Activated CD4-positive, alpha-beta T cell treated with anti-CD3 and anti-CD28 coated beads for 36 hours (primary cell): ENCODE data around the gene ITGA1. TPM values are rescaled to one million over a fixed set of nuclear protein-coding genes. Genes with fewer than 3 reads are reported as not detected.
A peak's percentile ranks its signal among the peaks of the same experiment; 100 is the strongest.

Experiments used
- ATAC-seq: fragments of 200-7000 bp; cut with Tn5 transposase; one replicate; pipeline ENCODE4 v1.10.0; 2021; ENCODE audit warnings: mild to moderate bottlenecking, moderate library complexity
- CTCF ChIA-PET: fragments of 350-600 bp; sonication (Branson Sonifier 250); formaldehyde crosslinking; loops from one replicate; lab custom pipeline; 2021; ENCODE audit warnings: antibody characterized with exemption; lab: Charles Lee
- POLR2A ChIA-PET: fragments of 350-600 bp; sonication (Branson Sonifier 250); formaldehyde crosslinking; loops from one replicate; lab custom pipeline; 2021; ENCODE audit warnings: antibody characterized with exemption, inconsistent platforms; lab: Charles Lee
- DNase-seq: peaks from one replicate; pipeline ENCODE4 v3.0.0-alpha.2; 2020
- H3K27ac Mint-ChIP-seq: one replicate; pipeline ENCODE4 v1.8.0; 2021; ENCODE audit warnings: mixed read lengths
- H3K27me3 Mint-ChIP-seq: one replicate; pipeline ENCODE4 v1.8.0; 2021; ENCODE audit warnings: mixed read lengths
- H3K36me3 Mint-ChIP-seq: one replicate; pipeline ENCODE4 v1.8.0; 2021; ENCODE audit warnings: low read depth, mixed read lengths
- H3K4me1 Mint-ChIP-seq: one replicate; pipeline ENCODE4 v1.8.0; 2021; ENCODE audit warnings: mixed read lengths
- H3K4me3 Mint-ChIP-seq: one replicate; pipeline ENCODE4 v1.8.0; 2021; ENCODE audit warnings: mild to moderate bottlenecking, moderate library complexity, mixed read lengths
- H3K9me3 Mint-ChIP-seq: one replicate; pipeline ENCODE4 v1.8.0; 2021; ENCODE audit warnings: low read depth, mixed read lengths
- intact Hi-C, 2 experiments: fragments of 100-400 bp; cut with DNase I in 1 of 2; cut with micrococcal nuclease in 1 of 2; formaldehyde crosslinking; loops; one replicate each; pipeline versions ENCODE4 v1.14.2 to v1.15.1; 2022 to 2024; cut with DNase I, micrococcal nuclease
- total RNA-seq, 2 experiments: library from RNA; stranded (reverse); gene quantifications; one replicate each; pipeline ENCODE4 v1.2.3, GENCODE V29; 2021

ITGA1 gene
- total RNA-seq, 2 experiments from 2014 or later, result 1.9 to 3.9 TPM

DNA sequence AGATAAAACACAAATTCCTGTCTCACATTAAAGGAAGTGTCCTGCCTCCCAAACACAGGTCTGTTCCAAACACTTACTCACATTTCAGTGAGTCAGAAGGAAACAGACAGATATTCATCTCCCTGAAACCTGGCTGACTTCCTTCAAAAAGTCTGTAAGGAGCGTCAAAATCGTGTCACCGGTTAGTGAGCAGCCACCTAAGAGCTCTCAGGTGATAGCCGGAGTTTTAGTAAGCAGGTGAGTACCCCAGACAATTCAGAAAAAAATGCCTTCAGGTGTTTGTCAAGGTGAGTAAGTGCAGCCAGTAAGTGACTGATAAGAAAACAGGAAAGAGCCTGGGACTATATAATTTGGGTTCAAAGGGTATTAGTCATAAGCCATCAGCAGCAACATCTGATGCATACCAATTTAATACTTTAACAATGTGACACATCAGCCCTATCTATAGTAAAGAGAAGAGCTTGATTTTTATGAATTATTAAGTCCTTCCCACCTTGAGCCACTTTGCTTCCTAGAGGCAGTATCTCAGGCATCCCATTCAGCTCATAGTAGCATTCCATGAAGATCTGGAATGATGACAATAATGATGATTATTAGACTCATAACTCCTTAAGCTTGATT, 200.1 kb downstream of the ITGA1 start:
- DNase-seq (no peak), ATAC-seq (peak; percentile 60)
- Mint-ChIP-seq H3K27ac (no peak overlapping the region), H3K27me3 (peaks cover 47% of the 10 kb centered on the region), H3K4me3 (no peak overlapping the region), H3K36me3 (no peaks in the 10 kb centered on the region), H3K9me3 (no peaks in the 10 kb centered on the region), H3K4me1 (peaks cover 26% of the 10 kb centered on the region)
- CTCF ChIA-PET, result interaction anchor here (0.7 to 2.0 kb wide), 4 partner anchors 39 to 110 kb away, joined by 3 to 8 read pairs (median 4); no protein-coding TSS in a partner anchor
- intact Hi-C loops, result loop anchor here (2.0 to 5.0 kb wide), 4 partner anchors 39 to 1323 kb away; partner anchors contain the start of gene ARL15 (in 1 of the 2)
- POLR2A ChIA-PET, result no interaction called here

DNA sequence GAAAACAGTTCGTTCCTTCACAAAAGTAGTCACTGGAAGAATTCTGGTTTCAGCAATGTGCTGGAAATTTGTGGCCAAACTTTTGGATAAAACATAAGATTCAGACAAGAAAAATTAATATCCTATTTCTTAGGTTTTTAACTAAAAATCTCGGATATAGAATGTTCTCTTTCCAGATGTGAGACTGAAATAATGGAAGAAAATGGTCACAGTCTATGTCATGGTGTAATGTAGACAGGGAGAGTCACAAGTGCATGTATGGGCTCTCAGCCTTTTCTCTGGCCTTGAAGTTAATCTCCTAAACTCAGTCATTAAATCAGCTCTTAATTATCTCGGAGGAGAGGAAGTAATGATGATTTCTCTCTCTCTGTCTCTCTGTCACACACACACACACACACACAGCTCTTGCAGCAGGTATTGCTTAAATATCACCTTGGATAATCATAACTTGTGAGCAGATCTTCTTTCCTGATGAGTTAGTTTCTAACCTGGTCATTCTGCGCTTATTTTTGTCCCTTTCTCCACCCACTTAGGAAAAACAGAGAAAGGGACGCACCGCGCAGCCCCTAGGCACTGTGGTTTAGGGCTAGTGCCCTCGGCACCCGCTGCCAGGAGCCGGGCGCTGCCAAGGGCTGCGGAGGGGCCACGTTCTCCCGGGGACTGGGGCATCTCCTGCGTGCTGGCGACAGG, 200.8 kb downstream of the ITGA1 start:
- peaks cover 47% of the 10 kb centered on the region for H3K27me3 Mint-ChIP-seq
- H3K4me3 Mint-ChIP-seq, result peak overlapping the region; percentile 59
- intact Hi-C loops, result loop anchor here (2.0 to 5.0 kb wide), 4 partner anchors 40 to 1322 kb away; partner anchors contain the start of gene ARL15 (in 1 of the 2)
- CTCF ChIA-PET, result interaction anchor here (0.6 to 2.0 kb wide), 4 partner anchors 40 to 101 kb away, joined by 3 to 8 read pairs (median 4); no protein-coding TSS in a partner anchor
- H3K9me3 Mint-ChIP-seq, result no peaks in the 10 kb centered on the region
- H3K36me3 Mint-ChIP-seq, result no peaks in the 10 kb centered on the region
- ATAC-seq (peak; percentile 17), DNase-seq (no peak)
- peak overlapping the region; percentile 60 for H3K27ac Mint-ChIP-seq
- POLR2A ChIA-PET, result no interaction called here
- H3K4me1 Mint-ChIP-seq, result peaks cover 24% of the 10 kb centered on the region

DNA sequence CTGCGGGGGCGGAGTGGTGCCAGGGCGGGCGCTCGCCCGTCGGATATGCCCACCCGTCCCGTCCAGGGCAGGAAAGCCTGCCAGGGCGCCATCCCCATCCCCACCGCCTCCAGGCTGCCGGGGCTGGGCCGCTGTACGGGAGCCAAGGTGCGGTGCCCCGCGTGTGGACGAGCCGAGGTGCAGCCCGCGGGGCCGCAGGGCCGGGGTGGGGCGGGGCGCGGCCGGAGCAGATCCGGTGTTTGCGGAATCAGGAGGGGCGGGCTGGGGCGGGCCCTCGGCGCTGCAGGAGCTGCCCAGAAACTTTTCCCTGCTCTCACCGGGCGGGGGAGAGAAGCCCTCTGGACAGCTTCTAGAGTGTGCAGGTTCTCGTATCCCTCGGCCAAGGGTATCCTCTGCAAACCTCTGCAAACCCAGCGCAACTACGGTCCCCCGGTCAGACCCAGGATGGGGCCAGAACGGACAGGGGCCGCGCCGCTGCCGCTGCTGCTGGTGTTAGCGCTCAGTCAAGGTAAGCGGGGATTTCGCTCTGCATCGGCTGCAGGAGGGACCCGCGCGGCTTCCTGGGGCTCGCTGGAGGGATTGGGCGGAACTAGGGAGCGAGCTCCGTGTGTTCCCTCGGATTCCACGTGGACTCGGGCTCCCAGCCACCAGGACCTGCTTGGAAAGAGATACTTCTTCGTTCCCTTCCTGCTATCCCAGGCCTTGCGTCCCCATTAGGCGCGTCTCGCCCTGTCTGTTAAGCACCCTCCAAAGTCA, 201.5 kb downstream of the ITGA1 start, which contains the start of gene ITGA2:
Gene ITGA2 (plus strand): TSS at position 328 of the 756 bp plus-strand sequence. CDS start 117 bp downstream, at position 445.
- Mint-ChIP-seq H3K27ac (peak within 1 kb of the TSS; percentile 60), H3K9me3 (no peaks in the 10 kb centered on the region), H3K27me3 (peaks cover 46% of the 10 kb centered on the region), H3K4me3 (peak within 1 kb of the TSS; percentile 65), H3K36me3 (no peaks in the 10 kb centered on the region), H3K4me1 (peaks cover 19% of the 10 kb centered on the region)
- DNase-seq, result peak; percentile 49
- intact Hi-C loops, result loop anchor here (2.0 to 5.0 kb wide), 4 partner anchors 40 to 1322 kb away; partner anchors contain the start of gene ARL15 (in 1 of the 2)
- peak; percentile 54 for ATAC-seq
- ChIA-PET POLR2A (no interaction called here), CTCF (interaction anchor here (0.6 to 0.7 kb wide), 3 partner anchors 14 to 59 kb away, joined by 3 read pairs; no protein-coding TSS in a partner anchor)

DNA sequence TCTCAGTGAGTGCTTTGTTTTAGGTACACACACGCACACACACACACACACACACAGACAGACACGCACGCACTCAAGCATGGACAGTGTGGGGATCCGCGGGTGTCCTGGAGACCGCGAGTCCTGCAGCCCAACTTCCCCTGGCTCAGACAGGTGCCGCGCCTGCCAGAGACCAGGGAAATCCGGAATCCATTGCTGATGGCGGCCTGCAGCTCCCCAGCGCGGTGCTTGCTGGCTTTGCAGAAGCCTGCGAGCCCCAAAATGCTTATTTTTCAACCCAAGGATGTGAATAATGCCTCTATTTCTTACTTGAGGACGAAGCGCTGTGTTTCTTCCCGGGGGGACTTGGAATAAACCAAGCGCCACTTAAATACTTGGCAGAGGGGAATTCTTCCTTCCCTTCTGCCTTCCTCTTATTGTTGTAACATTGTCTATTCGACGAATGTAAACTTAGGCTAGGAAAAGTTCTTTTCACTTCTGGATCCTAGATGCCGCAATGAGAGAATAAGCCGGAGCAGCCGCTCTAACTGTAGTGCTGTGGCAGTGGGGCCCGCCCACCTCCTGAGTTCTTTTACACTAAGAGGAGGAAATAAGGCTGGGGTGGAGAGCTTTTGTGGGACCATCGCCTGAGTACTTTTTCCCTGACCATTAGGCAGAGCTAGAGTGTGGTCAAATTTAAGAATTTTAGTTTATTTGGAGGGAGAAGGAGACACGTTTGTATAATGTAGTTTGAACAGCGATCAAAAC, 202.2 kb downstream of the ITGA1 start:
- H3K27ac Mint-ChIP-seq, result no peak overlapping the region
- intact Hi-C loops, result loop anchor here (2.0 to 5.0 kb wide), 4 partner anchors 41 to 1321 kb away; partner anchors contain the start of gene ARL15 (in 1 of the 2)
- CTCF ChIA-PET, result interaction anchor here (0.7 to 1.4 kb wide), 3 partner anchors 42 to 105 kb away, joined by 3 to 5 read pairs (median 3); no protein-coding TSS in a partner anchor

DNA sequence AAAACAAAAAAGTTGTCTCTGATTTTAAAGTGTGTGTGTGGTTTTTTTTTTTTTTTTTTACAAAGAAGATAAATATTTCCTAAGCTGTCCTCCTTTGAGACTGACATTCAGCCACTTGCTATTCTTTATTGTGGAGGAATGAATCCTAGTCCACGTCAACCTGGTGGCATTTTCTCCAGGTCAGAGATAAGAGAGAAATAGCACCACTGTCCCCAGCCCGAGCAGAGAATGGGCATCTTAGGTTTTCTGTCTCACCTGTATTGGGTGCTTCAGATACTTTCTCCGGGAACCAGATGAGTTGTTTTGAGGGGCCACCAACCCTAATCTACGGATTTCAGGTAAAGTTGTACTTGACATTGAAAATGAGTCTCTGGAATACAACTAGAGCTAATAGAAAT, 202.8 kb downstream of the ITGA1 start:
- intact Hi-C loops, result no loop called here
- Mint-ChIP-seq H3K4me1 (peaks cover 16% of the 10 kb centered on the region), H3K36me3 (no peaks in the 10 kb centered on the region), H3K27me3 (peaks cover 42% of the 10 kb centered on the region), H3K9me3 (no peaks in the 10 kb centered on the region), H3K4me3 (no peak overlapping the region), H3K27ac (no peak overlapping the region)
- ChIA-PET POLR2A (no interaction called here), CTCF (interaction anchor here (0.7 to 1.4 kb wide), 4 partner anchors 38 to 106 kb away, joined by 3 to 5 read pairs (median 3); no protein-coding TSS in a partner anchor)
- ATAC-seq, result no peak
- no peak for DNase-seq

More for the DNA sequence above, 202.2 kb downstream of the ITGA1 start:
- POLR2A ChIA-PET, result no interaction called here
- DNase-seq (peak; percentile 62), ATAC-seq (peak; percentile 50)
- peak overlapping the region; percentile 65 for H3K4me3 Mint-ChIP-seq
- no peaks in the 10 kb centered on the region for H3K9me3 Mint-ChIP-seq
- H3K4me1 Mint-ChIP-seq, result peaks cover 16% of the 10 kb centered on the region
- no peaks in the 10 kb centered on the region for H3K36me3 Mint-ChIP-seq
- peaks cover 42% of the 10 kb centered on the region for H3K27me3 Mint-ChIP-seq

DNA sequence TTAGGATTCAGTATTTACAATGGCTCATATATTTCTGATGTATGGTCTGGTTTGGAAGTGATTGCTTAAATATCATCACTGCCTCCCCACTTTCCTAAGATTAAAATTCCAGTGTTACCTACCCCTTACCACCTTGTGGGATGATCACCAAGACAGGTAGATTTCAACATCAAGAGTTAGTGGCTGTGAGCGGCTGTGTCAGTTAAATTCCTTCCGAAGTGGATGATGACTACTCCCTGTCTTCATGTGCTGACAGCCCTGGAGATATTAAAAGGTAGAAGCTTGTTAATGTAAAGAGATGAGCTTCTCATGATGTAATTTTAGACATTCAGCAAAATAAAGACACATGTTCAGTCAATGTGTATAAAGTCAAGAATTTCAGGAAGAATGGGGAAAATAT, 205.7 kb downstream of the ITGA1 start:
- H3K36me3 Mint-ChIP-seq, result no peaks in the 10 kb centered on the region
- H3K9me3 Mint-ChIP-seq, result no peaks in the 10 kb centered on the region
- no peak overlapping the region for H3K4me3 Mint-ChIP-seq
- DNase-seq (no peak), ATAC-seq (no peak)
- no peak overlapping the region for H3K27ac Mint-ChIP-seq
- ChIA-PET CTCF (interaction anchor here (0.9 kb wide), 1 partner anchor 45 kb away, joined by 3 read pairs; no protein-coding TSS in a partner anchor), POLR2A (no interaction called here)
- H3K4me1 Mint-ChIP-seq, result peaks cover 6% of the 10 kb centered on the region
- H3K27me3 Mint-ChIP-seq, result peaks cover 32% of the 10 kb centered on the region
- intact Hi-C loops, result no loop called here

DNA sequence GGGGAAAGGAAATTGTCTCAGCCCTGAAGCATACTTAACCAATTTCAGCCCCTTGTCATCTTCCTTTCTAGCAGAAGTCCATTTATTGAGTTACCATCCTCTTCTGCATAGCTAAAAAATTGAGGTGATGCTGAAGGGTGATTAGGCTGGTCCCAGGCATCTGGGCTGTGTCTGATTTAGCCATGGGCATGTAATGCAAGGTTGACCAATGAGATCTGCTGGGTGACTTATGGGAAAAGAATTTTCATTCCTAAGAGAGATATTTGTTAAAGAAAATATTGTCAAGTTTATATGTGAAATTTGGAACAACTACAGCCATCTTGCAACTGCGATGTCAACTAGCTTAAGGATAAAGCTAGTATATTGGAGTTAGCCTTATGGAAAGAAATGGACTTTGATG, 206.6 kb downstream of the ITGA1 start:
- intact Hi-C loops, result no loop called here
- no peak overlapping the region for H3K27ac Mint-ChIP-seq
- H3K36me3 Mint-ChIP-seq, result no peaks in the 10 kb centered on the region
- H3K4me1 Mint-ChIP-seq, result peaks cover 2% of the 10 kb centered on the region
- ATAC-seq (no peak), DNase-seq (no peak)
- peaks cover 32% of the 10 kb centered on the region for H3K27me3 Mint-ChIP-seq
- ChIA-PET POLR2A (no interaction called here), CTCF (interaction anchor here (0.9 kb wide), 1 partner anchor 46 kb away, joined by 3 read pairs; no protein-coding TSS in a partner anchor)
- H3K4me3 Mint-ChIP-seq, result no peak overlapping the region
- H3K9me3 Mint-ChIP-seq, result no peaks in the 10 kb centered on the region

DNA sequence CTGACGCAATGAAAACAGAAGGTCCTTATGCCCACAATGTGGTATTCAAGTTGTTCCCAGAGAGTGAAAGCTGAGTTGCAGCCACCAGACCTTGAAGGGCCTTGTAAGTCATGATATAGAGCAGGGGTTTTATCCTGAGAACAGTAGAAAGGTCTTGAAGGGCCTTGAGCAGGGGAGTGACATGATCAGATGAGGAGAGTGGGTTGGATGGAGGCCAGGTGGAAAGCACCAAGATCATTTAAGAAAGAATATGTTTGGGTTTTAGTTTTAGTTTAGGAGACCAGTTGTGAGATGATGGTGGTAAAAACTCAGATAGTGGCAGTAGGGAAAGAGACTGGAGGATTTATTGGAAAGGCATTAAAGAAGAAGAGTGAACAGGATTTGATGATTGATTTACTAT, 207.4 kb downstream of the ITGA1 start:
- peak; percentile 15 for DNase-seq
- no peaks in the 10 kb centered on the region for H3K9me3 Mint-ChIP-seq
- no peak overlapping the region for H3K27ac Mint-ChIP-seq
- peaks cover 31% of the 10 kb centered on the region for H3K27me3 Mint-ChIP-seq
- peak; percentile 61 for ATAC-seq
- no peak overlapping the region for H3K4me3 Mint-ChIP-seq
- ChIA-PET POLR2A (no interaction called here), CTCF (no interaction called here)
- H3K4me1 Mint-ChIP-seq, result peaks cover 2% of the 10 kb centered on the region
- no peaks in the 10 kb centered on the region for H3K36me3 Mint-ChIP-seq
- intact Hi-C loops, result no loop called here

DNA sequence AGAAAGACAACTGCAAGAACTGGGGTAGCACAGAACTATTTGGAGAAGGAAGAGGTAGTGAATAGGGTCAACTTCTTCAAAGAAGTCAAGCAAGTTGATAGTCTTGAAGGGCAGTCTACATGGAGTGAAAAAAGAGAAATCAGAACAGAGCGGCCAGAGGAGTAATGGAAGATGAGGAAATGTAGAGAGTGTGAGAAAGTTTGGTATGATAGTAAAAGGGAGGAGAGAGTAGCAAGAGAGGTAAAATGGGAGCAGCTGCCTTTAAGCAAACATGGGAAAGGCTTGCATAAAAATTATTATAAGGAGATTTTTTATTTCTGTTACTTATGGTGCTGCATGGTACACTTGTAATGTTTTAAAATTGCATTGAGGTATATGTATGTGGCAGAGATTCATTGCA, 208.2 kb downstream of the ITGA1 start:
- Mint-ChIP-seq H3K36me3 (no peaks in the 10 kb centered on the region), H3K4me3 (no peak overlapping the region), H3K27ac (no peak overlapping the region), H3K9me3 (no peaks in the 10 kb centered on the region), H3K4me1 (no peaks in the 10 kb centered on the region), H3K27me3 (peaks cover 24% of the 10 kb centered on the region)
- no peak for DNase-seq
- ChIA-PET POLR2A (no interaction called here), CTCF (interaction anchor here (1.3 kb wide), 1 partner anchor 29 kb away, joined by 3 read pairs; no protein-coding TSS in a partner anchor)
- no peak for ATAC-seq
- intact Hi-C loops, result no loop called here

DNA sequence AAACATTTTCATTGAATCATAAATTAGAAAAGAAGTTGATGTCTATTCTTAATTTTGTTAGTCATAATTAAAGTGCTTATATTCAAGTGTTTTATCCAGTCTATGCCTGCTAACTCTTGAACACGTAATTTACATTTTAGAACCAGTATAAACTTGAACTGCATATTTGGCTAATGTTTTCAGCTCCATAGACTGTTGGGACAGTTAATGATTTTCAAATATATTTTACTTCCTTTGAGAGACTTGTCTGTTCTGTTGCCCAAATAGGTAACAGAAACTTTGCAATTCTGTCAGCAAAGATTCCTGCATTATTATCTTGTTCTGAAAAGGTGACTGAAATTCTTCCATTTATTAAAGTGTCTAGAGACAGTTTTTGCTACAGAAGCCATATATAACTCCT, 209.3 kb downstream of the ITGA1 start:
- POLR2A ChIA-PET, result no interaction called here
- H3K4me3 Mint-ChIP-seq, result no peak overlapping the region
- peaks cover 20% of the 10 kb centered on the region for H3K27me3 Mint-ChIP-seq
- no peaks in the 10 kb centered on the region for H3K36me3 Mint-ChIP-seq
- ATAC-seq, result no peak
- CTCF ChIA-PET, result interaction anchor here (1.3 kb wide), 1 partner anchor 28 kb away, joined by 3 read pairs; no protein-coding TSS in a partner anchor
- no peaks in the 10 kb centered on the region for H3K9me3 Mint-ChIP-seq
- H3K27ac Mint-ChIP-seq, result no peak overlapping the region
- H3K4me1 Mint-ChIP-seq, result no peaks in the 10 kb centered on the region
- no peak for DNase-seq
- intact Hi-C loops, result no loop called here
